Panc1 (cell line): ENCODE data around the gene C1QL1. TPM values are rescaled to one million over a fixed set of nuclear protein-coding genes. Genes with fewer than 3 reads are reported as not detected.

Source experiments
- ATAC-seq: fragments of 200-7000 bp; cut with Tn5 transposase; 2 replicates; pipeline ENCODE4 v1.9.1; 2020; ENCODE audit warnings: mild to moderate bottlenecking, moderate library complexity
- BruUV-seq: library from RNA; stranded (reverse); fragments of 400-500 nt; replicated peaks from 2 replicates; lab custom pipeline; 2021; lab: Mats Ljungman, UMichigan
- CTCF ChIA-PET: fragments of 300-600 bp; sonication (Branson Sonifier 250); formaldehyde crosslinking; loops from one replicate; lab custom pipeline; 2022; ENCODE audit warnings: antibody characterized with exemption; lab: Charles Lee
- POLR2A ChIA-PET: fragments of 300-600 bp; sonication (Branson Sonifier 250); formaldehyde crosslinking; loops from one replicate; lab custom pipeline; 2022; ENCODE audit warnings: antibody characterized with exemption; lab: Charles Lee
- DNase-seq: peaks from one replicate; pipeline ENCODE4 v3.0.0-alpha.2; 2010; ENCODE audit warnings: low read depth, low spot score
- H3K27ac ChIP-seq: 2 replicates; pipeline ENCODE4 v1.5.1; 2011; ENCODE audit warnings: mild to moderate bottlenecking, low read length, inconsistent platforms
- H3K27me3 ChIP-seq: fragments of 200-500 bp; sonication (Bioruptor generic); 2 replicates; pipeline ENCODE4 v1.6.0; 2014; ENCODE audit warnings: low read length, inconsistent platforms; ENCODE audit not compliant: control insufficient read depth, insufficient read depth
- H3K36me3 ChIP-seq: fragments of 200-500 bp; sonication (Bioruptor generic); 2 replicates; pipeline ENCODE4 v1.5.1; 2014; ENCODE audit warnings: inconsistent platforms, mild to moderate bottlenecking, low read length, moderate library complexity; ENCODE audit not compliant: control insufficient read depth, insufficient read depth
- H3K4me1 ChIP-seq: 2 replicates; pipeline ENCODE4 v1.5.1; 2011; ENCODE audit warnings: inconsistent platforms, mild to moderate bottlenecking, low read length, moderate library complexity; ENCODE audit not compliant: control insufficient read depth, insufficient read depth
- H3K4me3 ChIP-seq, 2 experiments: 2 replicates each; pipeline ENCODE4 v1.5.1; 2011 to 2012; ENCODE audit warnings: low read depth in 2 of 2, low read length in 2 of 2, mild to moderate bottlenecking in 2 of 2, inconsistent platforms in 1 of 2, moderate library complexity in 1 of 2
- H3K9me3 ChIP-seq: fragments of 200-500 bp; sonication (Bioruptor generic); 2 replicates; pipeline ENCODE4 v1.5.1; 2014; ENCODE audit warnings: low read depth, mild to moderate bottlenecking, inconsistent platforms, low read length, moderate library complexity; ENCODE audit not compliant: control insufficient read depth, insufficient read depth
- CTCF ChIP-seq: fragments of 450-650 bp; IDR thresholded peaks from 2 replicates; pipeline ENCODE4 v1.5.1; 2017; ENCODE audit warnings: mild to moderate bottlenecking
- POLR2AphosphoS5 ChIP-seq: IDR thresholded peaks from 2 replicates; pipeline ENCODE4 v1.6.1; 2012; ENCODE audit warnings: mild to moderate bottlenecking, low read depth, low read length, moderate library complexity
- REST ChIP-seq, 2 experiments: IDR thresholded peaks; 2 replicates each; pipeline ENCODE4 v1.6.1; 2011 to 2012; ENCODE audit warnings: low read depth in 2 of 2, control low read depth in 1 of 2, low read length in 1 of 2, mild to moderate bottlenecking in 1 of 2, moderate library complexity in 1 of 2; ENCODE audit not compliant: insufficient read depth in 1 of 2
- SIN3A ChIP-seq: IDR thresholded peaks from 2 replicates; pipeline ENCODE4 v1.6.1; 2012; ENCODE audit warnings: low read depth, mild to moderate bottlenecking, low read length, moderate library complexity, borderline replicate concordance; ENCODE audit not compliant: insufficient read depth
- TCF7L2 ChIP-seq: IDR thresholded peaks from 2 replicates; pipeline ENCODE4 v1.6.1; 2011; ENCODE audit warnings: mild to moderate bottlenecking, low read depth, low read length, inconsistent platforms
- in situ Hi-C: cut with HindIII; loops from 2 replicates; pipeline ENCODE4 v1.10.0; 2016; ENCODE audit warnings: low sequenced_read_pairs, low pct_unique_long_range_greater_than_20kb
- intact Hi-C: fragments of 100-400 bp; cut with micrococcal nuclease; formaldehyde crosslinking; loops from one replicate; pipeline ENCODE4 v1.10.0; 2022; ENCODE audit not compliant: unreplicated experiment
- total RNA-seq: library from RNA; stranded (reverse); gene quantifications from one replicate; pipeline ENCODE4 v1.2.1, GENCODE V29; 2021; ENCODE audit not compliant: unreplicated experiment

The C1QL1 gene
- total RNA-seq, 1 experiment from 2014 or later, result 9.5 TPM

- CTCF ChIA-PET, result interaction anchor here (0.7 kb wide), 1 partner anchor 153 kb away, joined by 3 read pairs; no protein-coding TSS in a partner anchor
- H3K4me3 ChIP-seq, result no peak overlapping the region
- H3K36me3 ChIP-seq, result no peaks in the 10 kb centered on the region
- H3K4me1 ChIP-seq, result peaks cover 8% of the 10 kb centered on the region
- no peaks in the 10 kb centered on the region for H3K27me3 ChIP-seq
- no peak for TF ChIP-seq CTCF
- TF ChIP-seq SIN3A, result no peak
- TF ChIP-seq TCF7L2, result no peak
- TF ChIP-seq POLR2AphosphoS5, result no peak
- TF ChIP-seq REST (IDR thresholded peaks at IDR 0.05; ENCODE audit: insufficient read depth in 1 of 2, low read depth in 2 of 2, low read length in 1 of 2), result no peak
- no peaks in the 10 kb centered on the region for H3K9me3 ChIP-seq
- DNase-seq, result no peak
- intact Hi-C loops, result no loop called here
- in situ Hi-C loops, result no loop called here
- BruUV-seq, result no TSS peak
- no peak overlapping the region for H3K27ac ChIP-seq
- POLR2A ChIA-PET, result no interaction called here
- no peak for ATAC-seq
Measured at GRCh38 chr17:44979426-44979995, 11.4 kb upstream of the C1QL1 start.

- Histone ChIP-seq H3K4me3 (no peak overlapping the region), H3K27me3 (no peaks in the 10 kb centered on the region), H3K36me3 (no peaks in the 10 kb centered on the region), H3K4me1 (peaks cover 8% of the 10 kb centered on the region), H3K27ac (no peak overlapping the region), H3K9me3 (no peaks in the 10 kb centered on the region)
- BruUV-seq, result no TSS peak
- in situ Hi-C loops, result no loop called here
- intact Hi-C loops, result no loop called here
- ATAC-seq, result no peak
- TF ChIP-seq POLR2AphosphoS5 (no peak), SIN3A (no peak), REST (IDR thresholded peaks at IDR 0.05; ENCODE audit: insufficient read depth in 1 of 2, low read depth in 2 of 2, low read length in 1 of 2) (no peak), TCF7L2 (no peak), CTCF (no peak)
- DNase-seq, result no peak
- ChIA-PET CTCF (no interaction called here), POLR2A (no interaction called here)
Measured at GRCh38 chr17:44978807-44979206, 10.7 kb upstream of the C1QL1 start.
